ENCODE results near the gene ERGIC1.

- TF ChIP-seq, protein P1, sequence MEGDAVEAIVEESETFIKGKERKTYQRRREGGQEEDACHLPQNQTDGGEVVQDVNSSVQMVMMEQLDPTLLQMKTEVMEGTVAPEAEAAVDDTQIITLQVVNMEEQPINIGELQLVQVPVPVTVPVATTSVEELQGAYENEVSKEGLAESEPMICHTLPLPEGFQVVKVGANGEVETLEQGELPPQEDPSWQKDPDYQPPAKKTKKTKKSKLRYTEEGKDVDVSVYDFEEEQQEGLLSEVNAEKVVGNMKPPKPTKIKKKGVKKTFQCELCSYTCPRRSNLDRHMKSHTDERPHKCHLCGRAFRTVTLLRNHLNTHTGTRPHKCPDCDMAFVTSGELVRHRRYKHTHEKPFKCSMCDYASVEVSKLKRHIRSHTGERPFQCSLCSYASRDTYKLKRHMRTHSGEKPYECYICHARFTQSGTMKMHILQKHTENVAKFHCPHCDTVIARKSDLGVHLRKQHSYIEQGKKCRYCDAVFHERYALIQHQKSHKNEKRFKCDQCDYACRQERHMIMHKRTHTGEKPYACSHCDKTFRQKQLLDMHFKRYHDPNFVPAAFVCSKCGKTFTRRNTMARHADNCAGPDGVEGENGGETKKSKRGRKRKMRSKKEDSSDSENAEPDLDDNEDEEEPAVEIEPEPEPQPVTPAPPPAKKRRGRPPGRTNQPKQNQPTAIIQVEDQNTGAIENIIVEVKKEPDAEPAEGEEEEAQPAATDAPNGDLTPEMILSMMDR (IDR thresholded peaks at IDR 0.05; ENCODE audit: insufficient read depth, low read length, poor library complexity, severe bottlenecking): no peak
- TF ChIP-seq EZH2phosphoT487 (conservative IDR thresholded peaks at IDR 0.05; ENCODE audit: low read length): no peak
These were observed 122.9 kb downstream of the ERGIC1 start for GRCh38 chr5:172956936-172957335.
